Measurements from ENCODE around the gene ALPG. TPM values are rescaled to one million over a fixed set of nuclear protein-coding genes. Genes with fewer than 3 reads are reported as not detected.
"Not testable (repeated sequence)": the region's sequence is repeated elsewhere in the genome, so short reads cannot be mapped to it uniquely, and the experiment has no call there.

The ALPG gene
- total RNA-seq, 2 donors from 2014 or later: not detected

DNA sequence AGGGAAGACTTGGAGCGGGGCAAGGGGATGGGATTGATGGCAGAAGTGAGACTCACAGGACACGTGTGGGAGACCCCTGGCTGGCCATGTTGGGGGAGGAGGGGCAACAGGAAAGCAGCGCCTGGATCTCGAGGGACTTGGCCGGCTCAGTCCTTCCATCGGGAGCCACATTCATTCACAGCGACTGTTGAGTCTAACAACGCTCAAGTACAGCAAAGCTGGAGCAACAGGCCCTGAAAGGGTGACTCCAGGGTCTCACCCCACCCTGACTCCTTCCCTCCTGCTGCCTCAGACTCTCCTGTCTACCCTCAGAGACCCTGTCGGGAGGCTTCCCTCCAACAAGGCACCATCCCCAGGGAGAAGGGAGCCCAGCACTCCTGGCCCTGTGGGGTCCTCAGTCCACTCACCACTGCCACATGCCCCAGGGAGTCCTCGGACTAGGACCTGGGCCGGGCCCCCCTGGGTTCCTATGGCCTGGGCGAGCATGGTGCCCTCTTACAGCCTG lies 34.6 kb downstream of the ALPG start:
- ATAC-seq (ENCODE audit: insufficient number of reproducible peaks, low FRiP score, low read depth) (no peak), DNase-seq (ENCODE audit: low spot score) (no peak)
- no peaks in the 10 kb centered on the region for H3K36me3 ChIP-seq
- H3K27ac ChIP-seq: no peak overlapping the region
- no peaks in the 10 kb centered on the region for H3K4me1 ChIP-seq (ENCODE audit: control insufficient read depth in 1 of 2, low read depth in 2 of 2)
- TF ChIP-seq, protein P1, sequence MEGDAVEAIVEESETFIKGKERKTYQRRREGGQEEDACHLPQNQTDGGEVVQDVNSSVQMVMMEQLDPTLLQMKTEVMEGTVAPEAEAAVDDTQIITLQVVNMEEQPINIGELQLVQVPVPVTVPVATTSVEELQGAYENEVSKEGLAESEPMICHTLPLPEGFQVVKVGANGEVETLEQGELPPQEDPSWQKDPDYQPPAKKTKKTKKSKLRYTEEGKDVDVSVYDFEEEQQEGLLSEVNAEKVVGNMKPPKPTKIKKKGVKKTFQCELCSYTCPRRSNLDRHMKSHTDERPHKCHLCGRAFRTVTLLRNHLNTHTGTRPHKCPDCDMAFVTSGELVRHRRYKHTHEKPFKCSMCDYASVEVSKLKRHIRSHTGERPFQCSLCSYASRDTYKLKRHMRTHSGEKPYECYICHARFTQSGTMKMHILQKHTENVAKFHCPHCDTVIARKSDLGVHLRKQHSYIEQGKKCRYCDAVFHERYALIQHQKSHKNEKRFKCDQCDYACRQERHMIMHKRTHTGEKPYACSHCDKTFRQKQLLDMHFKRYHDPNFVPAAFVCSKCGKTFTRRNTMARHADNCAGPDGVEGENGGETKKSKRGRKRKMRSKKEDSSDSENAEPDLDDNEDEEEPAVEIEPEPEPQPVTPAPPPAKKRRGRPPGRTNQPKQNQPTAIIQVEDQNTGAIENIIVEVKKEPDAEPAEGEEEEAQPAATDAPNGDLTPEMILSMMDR (IDR thresholded peaks at IDR 0.05): no peak
- H3K4me3 ChIP-seq: no peak overlapping the region
- H3K27me3 ChIP-seq (replicated peaks; ENCODE audit: insufficient read depth): no peaks in the 10 kb centered on the region
- H3K9me3 ChIP-seq: no peaks in the 10 kb centered on the region

DNA sequence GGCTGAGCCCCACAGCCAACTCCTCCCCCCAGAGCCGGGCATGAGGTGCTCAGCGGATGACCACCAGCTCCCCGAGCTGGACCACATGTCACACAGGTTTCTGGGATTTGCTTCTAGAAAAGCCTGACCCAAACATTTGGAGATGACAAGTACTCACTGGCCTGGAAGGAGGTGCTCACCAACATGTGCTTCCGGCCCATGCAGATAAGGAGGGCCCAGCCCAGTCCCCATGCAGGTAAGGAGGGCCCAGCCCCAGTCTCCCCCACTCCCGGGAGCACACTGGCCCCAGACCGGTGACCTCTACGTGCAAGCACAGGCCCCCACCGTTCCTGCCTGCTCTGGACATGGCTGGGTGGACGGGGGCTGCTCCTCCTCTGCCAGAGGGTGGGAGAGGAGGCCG lies 35.3 kb downstream of the ALPG start:
- not testable (repeated sequence) for ATAC-seq (ENCODE audit: insufficient number of reproducible peaks, low FRiP score, low read depth); H3K27me3 ChIP-seq (replicated peaks; ENCODE audit: insufficient read depth); H3K4me1 ChIP-seq (ENCODE audit: control insufficient read depth in 1 of 2, low read depth in 2 of 2); H3K9me3 ChIP-seq; DNase-seq (ENCODE audit: low spot score); H3K27ac ChIP-seq; H3K36me3 ChIP-seq; H3K4me3 ChIP-seq

- DNase-seq (ENCODE audit: low spot score): not testable (repeated sequence)
These were observed 35.8 kb downstream of the ALPG start for GRCh38 chr2:232442431-232442830.

GRCh38 chr2:232443047-232443446 lies 36.4 kb downstream of the ALPG start:
- H3K27ac ChIP-seq: not testable (repeated sequence)

More at GRCh38 chr2:232442431-232442830, 35.8 kb downstream of the ALPG start:
- not testable (repeated sequence) for H3K27me3 ChIP-seq (replicated peaks; ENCODE audit: insufficient read depth); H3K36me3 ChIP-seq; H3K4me1 ChIP-seq (ENCODE audit: control insufficient read depth in 1 of 2, low read depth in 2 of 2); H3K4me3 ChIP-seq; ATAC-seq (ENCODE audit: insufficient number of reproducible peaks, low FRiP score, low read depth); H3K27ac ChIP-seq; H3K9me3 ChIP-seq

GRCh38 chr2:232443669-232444408 lies 37.2 kb downstream of the ALPG start:
- not testable (repeated sequence) for H3K27me3 ChIP-seq (replicated peaks; ENCODE audit: insufficient read depth); DNase-seq (ENCODE audit: low spot score); H3K9me3 ChIP-seq; ATAC-seq (ENCODE audit: insufficient number of reproducible peaks, low FRiP score, low read depth); H3K36me3 ChIP-seq; H3K27ac ChIP-seq; H3K4me1 ChIP-seq (ENCODE audit: control insufficient read depth in 1 of 2, low read depth in 2 of 2); H3K4me3 ChIP-seq

More at GRCh38 chr2:232443047-232443446, 36.4 kb downstream of the ALPG start:
- not testable (repeated sequence) for DNase-seq (ENCODE audit: low spot score); ATAC-seq (ENCODE audit: insufficient number of reproducible peaks, low FRiP score, low read depth); H3K27me3 ChIP-seq (replicated peaks; ENCODE audit: insufficient read depth); H3K9me3 ChIP-seq; H3K4me1 ChIP-seq (ENCODE audit: control insufficient read depth in 1 of 2, low read depth in 2 of 2); H3K36me3 ChIP-seq; H3K4me3 ChIP-seq

GRCh38 chr2:232444409-232445148 lies 37.9 kb downstream of the ALPG start:
- Histone ChIP-seq H3K27ac (no peak overlapping the region), H3K4me3 (no peak overlapping the region), H3K36me3 (no peaks in the 10 kb centered on the region), H3K9me3 (no peaks in the 10 kb centered on the region), H3K4me1 (ENCODE audit: control insufficient read depth in 1 of 2, low read depth in 2 of 2) (no peaks in the 10 kb centered on the region), H3K27me3 (replicated peaks; ENCODE audit: insufficient read depth) (no peaks in the 10 kb centered on the region)
- ATAC-seq (ENCODE audit: insufficient number of reproducible peaks, low FRiP score, low read depth) (no peak), DNase-seq (ENCODE audit: low spot score) (no peak)
- TF ChIP-seq, protein P1 (IDR thresholded peaks at IDR 0.05): no peak

DNA sequence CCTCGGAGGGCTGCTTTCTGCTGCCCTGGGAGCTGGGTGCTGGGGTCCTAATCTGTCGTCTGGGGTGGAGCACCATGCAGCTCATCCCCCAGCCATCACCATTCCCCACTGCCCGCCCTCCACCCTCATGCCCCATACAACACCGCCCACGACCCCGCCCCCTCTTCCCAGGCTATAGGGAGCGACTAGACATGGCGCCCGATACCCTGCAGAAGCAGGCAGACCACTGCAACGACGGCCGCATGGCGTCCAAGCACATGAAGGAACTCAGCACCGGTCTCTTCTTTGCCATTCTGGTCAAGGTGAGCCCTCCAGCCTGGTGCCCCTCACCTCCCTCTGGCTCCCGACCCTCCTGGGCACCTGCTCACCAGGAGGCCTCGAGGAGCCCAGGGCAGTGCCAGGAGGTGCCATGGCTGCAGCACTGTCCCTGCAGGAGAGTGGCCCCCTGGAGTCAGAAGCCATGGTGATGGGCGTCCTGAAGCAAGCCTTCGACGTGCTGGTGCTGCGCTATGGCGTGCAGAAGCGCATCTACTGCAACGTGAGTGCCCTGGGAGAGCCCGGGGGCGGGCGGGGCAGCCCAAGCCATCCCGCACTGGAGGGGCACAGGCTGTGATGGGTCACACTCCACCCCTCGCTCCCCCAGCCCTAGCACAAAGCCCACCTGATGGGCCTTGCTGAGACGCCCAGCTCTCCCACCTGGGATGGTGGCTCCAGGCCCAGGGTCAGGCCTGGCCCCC lies 38.7 kb downstream of the ALPG start:
- H3K4me1 ChIP-seq (ENCODE audit: control insufficient read depth in 1 of 2, low read depth in 2 of 2); ATAC-seq (ENCODE audit: insufficient number of reproducible peaks, low FRiP score, low read depth); H3K27ac ChIP-seq; H3K36me3 ChIP-seq; H3K9me3 ChIP-seq; H3K4me3 ChIP-seq; H3K27me3 ChIP-seq (replicated peaks; ENCODE audit: insufficient read depth); DNase-seq (ENCODE audit: low spot score): not testable (repeated sequence)

- ATAC-seq (ENCODE audit: insufficient number of reproducible peaks, low FRiP score, low read depth); DNase-seq (ENCODE audit: low spot score); H3K4me1 ChIP-seq (ENCODE audit: control insufficient read depth in 1 of 2, low read depth in 2 of 2); H3K36me3 ChIP-seq; H3K27me3 ChIP-seq (replicated peaks; ENCODE audit: insufficient read depth); H3K9me3 ChIP-seq; H3K4me3 ChIP-seq; H3K27ac ChIP-seq: not testable (repeated sequence)
These were observed 39.7 kb downstream of the ALPG start for GRCh38 chr2:232446266-232446777.
